Measurements from ENCODE around the gene LILRB5. TPM values are rescaled to one million over a fixed set of nuclear protein-coding genes. Genes with fewer than 3 reads are reported as not detected.

Gene LILRB5
- total and polyA plus RNA-seq, 2 of the 4 experiments (the other 2 are of a cell fraction), result not detected

DNA sequence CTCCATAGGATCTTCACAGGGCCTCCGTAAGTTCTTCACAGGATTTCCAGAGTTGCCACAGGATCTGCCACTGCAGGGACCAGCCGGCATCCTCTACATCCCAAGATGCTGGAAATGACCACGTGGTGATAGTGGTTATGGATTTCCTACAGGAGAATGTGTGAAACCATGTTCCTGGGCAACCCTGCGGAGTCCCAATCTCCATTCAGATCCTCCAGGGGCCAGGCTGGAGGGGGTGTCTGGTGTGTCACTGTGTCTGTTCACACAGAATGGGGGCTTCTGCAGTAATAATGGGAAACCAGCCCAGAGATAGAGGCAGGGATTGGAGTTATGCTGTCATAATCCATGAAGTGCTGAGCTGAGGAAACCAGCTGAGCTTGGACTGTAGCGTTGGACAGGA is 23.1 kb downstream of the LILRB5 start:
- Histone ChIP-seq H3K9ac (ENCODE audit: low read depth, low read length) (no peak overlapping the region), H4K20me1 (ENCODE audit: insufficient read depth, low read length) (no peaks in the 10 kb centered on the region), H3K14ac (replicated peaks; ENCODE audit: low read depth, low read length) (no peak overlapping the region), H2AK5ac (ENCODE audit: low read depth, low read length) (no peak overlapping the region), H3K4me1 (ENCODE audit: control insufficient read depth, insufficient read depth, low read length) (no peaks in the 10 kb centered on the region), H3K36me3 (ENCODE audit: control insufficient read depth, insufficient read depth, low read length) (no peaks in the 10 kb centered on the region), H3K27ac (ENCODE audit: insufficient read depth, low read length) (no peak overlapping the region), H3K4me3 (ENCODE audit: insufficient read depth, low read depth, low read length) (no peak overlapping the region), H3K56ac (ENCODE audit: extremely low read depth, insufficient read depth, low read length) (no peak overlapping the region), H2AFZ (replicated peaks; ENCODE audit: low read length, poor library complexity) (no peak overlapping the region), H3K23ac (ENCODE audit: low read depth, low read length) (no peak overlapping the region), H3K9me3 (ENCODE audit: control insufficient read depth, insufficient read depth, low read length) (no peaks in the 10 kb centered on the region), H3K9me1 (ENCODE audit: insufficient read depth, low read length) (no peaks in the 10 kb centered on the region; the same call in 1 of the 2 replicates), H3K4ac (ENCODE audit: low read depth, low read length) (no peak overlapping the region), H4K5ac (ENCODE audit: low read depth, low read length) (no peak overlapping the region), H3K79me1 (ENCODE audit: low read depth in 1 of 2, low read length in 2 of 2) (no peaks in the 10 kb centered on the region), H2BK15ac (ENCODE audit: low read depth, low read length) (no peak overlapping the region), H3K18ac (ENCODE audit: low read depth, low read length) (no peak overlapping the region), H3K27me3 (ENCODE audit: control insufficient read depth, insufficient read depth, low read length) (peaks cover 7% of the 10 kb centered on the region), H2AK9ac (replicated peaks; ENCODE audit: low read depth, low read length, poor library complexity) (no peak overlapping the region), H4K91ac (ENCODE audit: insufficient read depth, low read depth, low read length) (no peak overlapping the region), H2BK5ac (ENCODE audit: low read depth, low read length, poor library complexity, severe bottlenecking) (no peak overlapping the region), H4K8ac (ENCODE audit: low read depth in 2 of 2, low read length in 2 of 2) (no peak overlapping the region), H2BK120ac (ENCODE audit: low read depth, low read length) (no peak overlapping the region), H2BK20ac (ENCODE audit: low read depth, low read length) (no peak overlapping the region), H3K4me2 (ENCODE audit: low read depth, low read length) (no peak overlapping the region)
- BruUV-seq (replicated peaks), result no TSS peak
- no peak for DNase-seq
- TF ChIP-seq, protein P1, sequence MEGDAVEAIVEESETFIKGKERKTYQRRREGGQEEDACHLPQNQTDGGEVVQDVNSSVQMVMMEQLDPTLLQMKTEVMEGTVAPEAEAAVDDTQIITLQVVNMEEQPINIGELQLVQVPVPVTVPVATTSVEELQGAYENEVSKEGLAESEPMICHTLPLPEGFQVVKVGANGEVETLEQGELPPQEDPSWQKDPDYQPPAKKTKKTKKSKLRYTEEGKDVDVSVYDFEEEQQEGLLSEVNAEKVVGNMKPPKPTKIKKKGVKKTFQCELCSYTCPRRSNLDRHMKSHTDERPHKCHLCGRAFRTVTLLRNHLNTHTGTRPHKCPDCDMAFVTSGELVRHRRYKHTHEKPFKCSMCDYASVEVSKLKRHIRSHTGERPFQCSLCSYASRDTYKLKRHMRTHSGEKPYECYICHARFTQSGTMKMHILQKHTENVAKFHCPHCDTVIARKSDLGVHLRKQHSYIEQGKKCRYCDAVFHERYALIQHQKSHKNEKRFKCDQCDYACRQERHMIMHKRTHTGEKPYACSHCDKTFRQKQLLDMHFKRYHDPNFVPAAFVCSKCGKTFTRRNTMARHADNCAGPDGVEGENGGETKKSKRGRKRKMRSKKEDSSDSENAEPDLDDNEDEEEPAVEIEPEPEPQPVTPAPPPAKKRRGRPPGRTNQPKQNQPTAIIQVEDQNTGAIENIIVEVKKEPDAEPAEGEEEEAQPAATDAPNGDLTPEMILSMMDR (conservative IDR thresholded peaks at IDR 0.05; ENCODE audit: low read depth, low read length), result no peak
- no peak for TF ChIP-seq MAFK (IDR thresholded peaks at IDR 0.05; ENCODE audit: low read depth, low read length)
- TF ChIP-seq RFX5 (IDR thresholded peaks at IDR 0.05; ENCODE audit: low read depth, low read length), result no peak
- no peak for TF ChIP-seq MAZ (IDR thresholded peaks at IDR 0.05; ENCODE audit: borderline replicate concordance, low read depth, low read length)
- no peak for TF ChIP-seq CEBPB (IDR thresholded peaks at IDR 0.05; ENCODE audit: low read depth, low read length)
- no peak for TF ChIP-seq SMC3 (IDR thresholded peaks at IDR 0.05; ENCODE audit: low read depth, low read length)
- no peak for TF ChIP-seq MXI1 (IDR thresholded peaks at IDR 0.05; ENCODE audit: borderline replicate concordance, low read depth, low read length)
- TF ChIP-seq CHD1 (IDR thresholded peaks at IDR 0.05; ENCODE audit: low read depth, low read length), result no peak
- no peak for TF ChIP-seq FOS (IDR thresholded peaks at IDR 0.05; ENCODE audit: low read depth, low read length)
- no CpG with 5 or more reads among the region's 5 CpGs for WGBS, 2 experiments (ENCODE audit: extremely low coverage in 2 of 2, insufficient read length in 1 of 2)
- in situ Hi-C loops (cut with MboI; ENCODE audit: low sequenced_read_pairs) (no loop called here), dilution Hi-C loops (cut with HindIII; ENCODE audit: low sequenced_read_pairs, unreplicated experiment) (no loop called here), intact Hi-C loops (cut with micrococcal nuclease) (no loop called here)
- no peak for ATAC-seq (ENCODE audit: low read depth)
- ChIA-PET CTCF (no interaction called here), POLR2A (ENCODE audit: unreplicated experiment) (no interaction called here)
